PC-3 (cell line): ENCODE results near the gene CDH13.

Source experiments
- EZH2 ChIP-seq: fragments of 300-600 bp; sonication (generic); IDR thresholded peaks from one replicate; pipeline ENCODE4 v1.6.1; 2017; ENCODE audit warnings: antibody characterized with exemption, mild to moderate bottlenecking, low read length; ENCODE audit not compliant: unreplicated experiment
- EZH2phosphoT487 ChIP-seq: fragments of 300-600 bp; sonication (generic); IDR thresholded peaks from 2 replicates; pipeline ENCODE4 v1.6.1; 2018; ENCODE audit warnings: mild to moderate bottlenecking, antibody characterized with exemption, low read length, borderline replicate concordance
- TF ChIP-seq, protein P1 (sequence below): fragments of 300-600 bp; sonication (generic); conservative IDR thresholded peaks from 2 replicates; pipeline ENCODE4 v1.5.1; 2017; ENCODE audit warnings: antibody characterized with exemption, low read depth, mild to moderate bottlenecking, low read length

DNA sequence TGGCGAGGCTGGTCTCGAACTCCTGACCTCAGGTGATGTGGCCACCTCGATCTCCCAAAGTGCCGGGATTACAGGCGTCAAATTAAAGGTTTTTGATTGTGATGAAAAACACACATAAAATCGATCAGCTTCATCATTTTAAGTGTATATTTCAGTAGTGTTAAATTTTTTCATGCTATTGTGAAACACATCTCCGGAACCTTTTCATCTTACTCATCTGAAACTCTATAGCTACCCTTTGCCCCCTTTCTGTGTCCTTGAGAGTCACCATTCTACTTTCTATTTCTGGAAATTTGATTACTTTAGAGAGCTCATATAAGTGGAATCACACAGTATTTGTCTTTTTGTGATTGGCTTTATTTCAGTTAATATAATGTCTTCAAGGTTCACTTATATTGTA, 702.7 kb downstream of the CDH13 start:
- TF ChIP-seq, protein P1, sequence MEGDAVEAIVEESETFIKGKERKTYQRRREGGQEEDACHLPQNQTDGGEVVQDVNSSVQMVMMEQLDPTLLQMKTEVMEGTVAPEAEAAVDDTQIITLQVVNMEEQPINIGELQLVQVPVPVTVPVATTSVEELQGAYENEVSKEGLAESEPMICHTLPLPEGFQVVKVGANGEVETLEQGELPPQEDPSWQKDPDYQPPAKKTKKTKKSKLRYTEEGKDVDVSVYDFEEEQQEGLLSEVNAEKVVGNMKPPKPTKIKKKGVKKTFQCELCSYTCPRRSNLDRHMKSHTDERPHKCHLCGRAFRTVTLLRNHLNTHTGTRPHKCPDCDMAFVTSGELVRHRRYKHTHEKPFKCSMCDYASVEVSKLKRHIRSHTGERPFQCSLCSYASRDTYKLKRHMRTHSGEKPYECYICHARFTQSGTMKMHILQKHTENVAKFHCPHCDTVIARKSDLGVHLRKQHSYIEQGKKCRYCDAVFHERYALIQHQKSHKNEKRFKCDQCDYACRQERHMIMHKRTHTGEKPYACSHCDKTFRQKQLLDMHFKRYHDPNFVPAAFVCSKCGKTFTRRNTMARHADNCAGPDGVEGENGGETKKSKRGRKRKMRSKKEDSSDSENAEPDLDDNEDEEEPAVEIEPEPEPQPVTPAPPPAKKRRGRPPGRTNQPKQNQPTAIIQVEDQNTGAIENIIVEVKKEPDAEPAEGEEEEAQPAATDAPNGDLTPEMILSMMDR = no peak
- TF ChIP-seq EZH2 (no peak), EZH2phosphoT487 (no peak)
